ENCODE results near the gene SLFNL1.

- TF ChIP-seq POLR2AphosphoS5 (IDR thresholded peaks at IDR 0.05; ENCODE audit: low read depth, low read length) (no peak), FOXP2 (optimal IDR thresholded peaks at IDR 0.05; ENCODE audit: borderline replicate concordance, extremely low read depth, extremely low read length, insufficient read depth) (no peak), REST (IDR thresholded peaks at IDR 0.05; ENCODE audit: insufficient read depth in 1 of 2, low read depth in 2 of 2, low read length in 2 of 2) (no peak), TAF1 (IDR thresholded peaks at IDR 0.05; ENCODE audit: borderline replicate concordance, insufficient read depth, low read length) (no peak)
Measured at GRCh38 chr1:41037116-41037903, 15.8 kb upstream of the SLFNL1 start.
